Neuronal stem cell (in vitro differentiated cells): ENCODE data around the gene UBTF.
"Not testable (repeated sequence)": the region's sequence is repeated elsewhere in the genome, so short reads cannot be mapped to it uniquely, and the experiment has no call there.

Source experiments
- DNase-seq: peaks from one replicate; pipeline ENCODE4 v3.0.0-alpha.2; 2013; ENCODE audit warnings: low spot score
- H2AFZ ChIP-seq: one replicate; pipeline ENCODE4 v1.6.1; 2013; ENCODE audit warnings: mild to moderate bottlenecking, low read length, inconsistent platforms
- H2AK5ac ChIP-seq: 2 replicates; pipeline ENCODE4 v1.6.1; 2013; ENCODE audit warnings: low read depth, mild to moderate bottlenecking, inconsistent platforms, low read length, moderate library complexity, mixed read lengths
- H2BK120ac ChIP-seq: 2 replicates; pipeline ENCODE4 v1.6.1; 2013; ENCODE audit warnings: low read depth, mild to moderate bottlenecking, inconsistent platforms, low read length, moderate library complexity, mixed read lengths
- H2BK12ac ChIP-seq: one replicate; pipeline ENCODE4 v1.6.1; 2013; ENCODE audit warnings: low read length, inconsistent platforms
- H2BK15ac ChIP-seq: 2 replicates; pipeline ENCODE4 v1.6.1; 2013; ENCODE audit warnings: mild to moderate bottlenecking, low read length, inconsistent platforms, mixed read lengths
- H2BK5ac ChIP-seq: one replicate; pipeline ENCODE4 v1.6.1; 2013; ENCODE audit warnings: inconsistent platforms, mild to moderate bottlenecking, low read length, moderate library complexity
- H3K14ac ChIP-seq: one replicate; pipeline ENCODE4 v1.6.1; 2013; ENCODE audit warnings: low read length, inconsistent platforms
- H3K18ac ChIP-seq: 2 replicates; pipeline ENCODE4 v1.6.1; 2013; ENCODE audit warnings: low read length, inconsistent platforms
- H3K23ac ChIP-seq: 2 replicates; pipeline ENCODE4 v1.6.1; 2013; ENCODE audit warnings: low read depth, mild to moderate bottlenecking, mixed read lengths, low read length, inconsistent platforms; ENCODE audit not compliant: poor library complexity
- H3K27ac ChIP-seq: replicated peaks from 3 replicates; pipeline ENCODE4 v1.5.1; 2013; ENCODE audit warnings: low read length, inconsistent platforms
- H3K27me3 ChIP-seq, 3 experiments: 2 replicates each; pipeline ENCODE4 v1.6.1; 2013; ENCODE audit warnings: low read length in 3 of 3, mild to moderate bottlenecking in 2 of 3, inconsistent platforms in 1 of 3, low read depth in 1 of 3, mixed read lengths in 1 of 3, moderate library complexity in 1 of 3; ENCODE audit not compliant: control insufficient read depth in 3 of 3, insufficient read depth in 3 of 3
- H3K36me3 ChIP-seq, 2 donors: replicated peaks in 1 of 2; 2 replicates each; pipeline ENCODE4 v1.6.1; 2013; ENCODE audit warnings: low read length in 2 of 2; ENCODE audit not compliant: control insufficient read depth in 2 of 2, insufficient read depth in 2 of 2
- H3K4ac ChIP-seq: 2 replicates; pipeline ENCODE4 v1.6.1; 2013; ENCODE audit warnings: inconsistent platforms, mild to moderate bottlenecking, low read length, moderate library complexity
- H3K4me1 ChIP-seq, 2 donors: 1 replicate in 1 of 2; 2 replicates in 1 of 2; pipeline ENCODE4 v1.6.1; 2013; ENCODE audit warnings: low read length in 2 of 2, low read depth in 1 of 2; ENCODE audit not compliant: control insufficient read depth in 2 of 2, insufficient read depth in 1 of 2
- H3K4me2 ChIP-seq: one replicate; pipeline ENCODE4 v1.6.1; 2013; ENCODE audit warnings: mild to moderate bottlenecking, low read length, inconsistent platforms; ENCODE audit not compliant: insufficient read depth, poor library complexity, severe bottlenecking
- H3K4me3 ChIP-seq, 2 donors: 2 replicates each; pipeline ENCODE4 v1.5.1; 2013; ENCODE audit warnings: low read length in 2 of 2, mild to moderate bottlenecking in 2 of 2, inconsistent platforms in 1 of 2, moderate library complexity in 1 of 2
- H3K79me1 ChIP-seq: one replicate; pipeline ENCODE4 v1.6.1; 2013; ENCODE audit warnings: low read depth, mild to moderate bottlenecking, inconsistent platforms, low read length, moderate library complexity
- H3K9ac ChIP-seq: one replicate; pipeline ENCODE4 v1.6.1; 2013; ENCODE audit warnings: mild to moderate bottlenecking, low read depth, low read length, inconsistent platforms; ENCODE audit not compliant: poor library complexity
- H3K9me3 ChIP-seq, 2 donors: replicated peaks in 1 of 2; 2 replicates each; pipeline versions ENCODE3 to v1.6.1; 2013; ENCODE audit warnings: low read length in 2 of 2, mild to moderate bottlenecking in 2 of 2, inconsistent platforms in 1 of 2, low read depth in 1 of 2, mixed read lengths in 1 of 2, moderate library complexity in 1 of 2; ENCODE audit not compliant: control insufficient read depth in 2 of 2, insufficient read depth in 1 of 2
- H4K8ac ChIP-seq: one replicate; pipeline ENCODE4 v1.6.1; 2013; ENCODE audit warnings: low read depth, mild to moderate bottlenecking, inconsistent platforms, low read length, moderate library complexity
- H4K91ac ChIP-seq: one replicate; pipeline ENCODE4 v1.6.1; 2013; ENCODE audit warnings: low read length, low read depth, mild to moderate bottlenecking, inconsistent platforms; ENCODE audit not compliant: poor library complexity
- WGBS, 2 donors: extraction: QIAGEN DNeasy Blood & Tissue Kit; methylation state at CpG; one replicate each; pipeline ENCODE4 v1.1.7; 2013; ENCODE audit warnings: missing lambda C conversion rate in 2 of 2, mixed read lengths in 1 of 2; ENCODE audit not compliant: insufficient read length in 2 of 2, insufficient replicate concordance in 1 of 2; ENCODE audit errors: extremely low coverage in 2 of 2; 5-methylcytosine and 5-hydroxymethylcytosine counted together

Gene UBTF

DNA sequence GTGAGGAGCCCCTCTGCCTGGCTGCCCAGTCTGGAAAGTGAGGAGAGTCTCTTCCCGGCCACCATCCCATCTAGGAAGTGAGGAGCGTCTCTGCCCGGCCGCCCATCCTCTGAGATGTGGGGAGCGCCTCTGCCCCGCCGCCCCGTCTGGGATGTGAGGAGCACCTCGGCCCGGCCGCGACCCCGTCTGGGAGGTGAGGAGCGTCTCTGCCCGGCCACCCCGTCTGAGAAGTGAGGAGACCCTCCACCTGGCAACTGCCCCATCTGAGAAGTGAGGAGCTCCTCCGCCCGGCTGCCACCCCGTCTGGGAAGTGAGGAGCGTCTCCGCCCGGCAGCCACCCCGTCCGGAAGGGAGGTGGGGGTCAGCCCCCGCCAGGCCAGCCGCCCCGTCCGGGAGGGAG lies 18.4 kb upstream of the UBTF start:
- not testable (repeated sequence) for H4K8ac ChIP-seq, H3K79me1 ChIP-seq, H2AFZ ChIP-seq, H3K14ac ChIP-seq, H3K23ac ChIP-seq, H3K4me1 ChIP-seq, H3K27me3 ChIP-seq, H3K9ac ChIP-seq, H3K4me3 ChIP-seq, H3K4ac ChIP-seq, H2BK120ac ChIP-seq, H3K9me3 ChIP-seq, H3K27ac ChIP-seq, H2AK5ac ChIP-seq, H3K4me2 ChIP-seq, H3K18ac ChIP-seq, H4K91ac ChIP-seq, H2BK5ac ChIP-seq, H3K36me3 ChIP-seq, DNase-seq, H2BK12ac ChIP-seq, H2BK15ac ChIP-seq
- WGBS, 2 donors = no CpG with 5 or more reads among the region's 28 CpGs

DNA sequence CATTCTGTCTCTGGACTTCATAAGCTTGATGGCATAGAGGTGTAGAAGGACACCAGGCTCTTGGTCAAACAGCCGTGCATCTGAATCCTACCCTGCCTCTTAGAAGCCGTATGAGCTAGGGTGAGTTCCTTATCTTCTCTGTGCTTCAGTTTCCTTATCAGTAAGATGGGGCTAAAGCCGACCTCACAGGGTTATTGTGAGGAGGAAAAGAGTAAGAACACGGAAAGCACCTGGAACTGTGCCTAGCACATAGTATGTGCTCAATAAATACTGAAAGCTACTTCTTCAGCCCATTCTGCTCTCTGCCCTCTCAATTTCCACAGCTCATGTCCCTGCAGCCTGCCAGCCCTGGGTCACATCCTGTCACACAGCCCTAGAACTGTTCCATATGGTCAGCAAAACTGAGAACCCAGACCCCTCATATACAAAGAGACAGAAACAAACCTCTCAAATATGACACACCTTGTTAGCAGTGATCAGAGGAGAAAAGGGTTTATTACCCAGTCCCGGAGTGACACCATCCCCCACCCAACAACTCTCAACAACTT lies 17.0 kb upstream of the UBTF start:
- H3K9me3 ChIP-seq = peaks cover 0 to 4% of the 10 kb centered on the region in 2 donors
- no peak overlapping the region for H2AFZ ChIP-seq
- no peaks in the 10 kb centered on the region for H3K36me3 ChIP-seq
- H4K8ac ChIP-seq = no peak overlapping the region
- H3K23ac ChIP-seq = no peak overlapping the region
- no peak for DNase-seq
- no peak overlapping the region for H2AK5ac ChIP-seq
- H3K4ac ChIP-seq = no peak overlapping the region
- no peaks in the 10 kb centered on the region for H3K4me1 ChIP-seq
- no peak overlapping the region for H2BK5ac ChIP-seq
- no peak overlapping the region for H2BK12ac ChIP-seq
- H3K27ac ChIP-seq = no peak overlapping the region
- H4K91ac ChIP-seq = no peak overlapping the region
- H3K14ac ChIP-seq = no peak overlapping the region
- no peak overlapping the region for H3K4me2 ChIP-seq
- H3K18ac ChIP-seq = no peak overlapping the region
- H3K79me1 ChIP-seq = no peaks in the 10 kb centered on the region
- peaks cover 0 to 4% (median 0%) of the 10 kb centered on the region in 3 experiments for H3K27me3 ChIP-seq
- no peak overlapping the region for H3K9ac ChIP-seq
- H3K4me3 ChIP-seq = no peak overlapping the region
- WGBS, 2 donors = no CpG with 5 or more reads among the region's 5 CpGs
- no peak overlapping the region for H2BK15ac ChIP-seq
- no peak overlapping the region for H2BK120ac ChIP-seq

DNA sequence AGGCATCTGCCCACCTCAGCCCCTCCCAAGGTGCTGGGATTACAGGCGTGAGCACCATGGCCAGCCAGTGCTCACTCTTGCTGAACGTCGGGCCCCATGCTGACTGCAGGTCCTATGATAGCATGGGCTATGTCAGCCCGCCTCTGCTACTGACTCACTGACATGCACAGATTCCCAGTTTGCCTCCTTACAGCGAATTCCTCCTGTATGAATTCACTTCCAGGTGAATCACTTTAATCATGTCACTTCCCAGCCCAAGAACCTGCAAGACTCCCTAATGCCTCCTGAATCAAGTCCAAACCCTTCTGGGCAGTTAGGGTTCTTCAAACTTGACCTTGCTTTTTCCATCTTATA lies 16.1 kb upstream of the UBTF start:
- no peak overlapping the region for H4K8ac ChIP-seq
- no peak overlapping the region for H3K18ac ChIP-seq
- no peak overlapping the region for H2BK120ac ChIP-seq
- H4K91ac ChIP-seq = no peak overlapping the region
- H3K9me3 ChIP-seq = peaks cover 0 to 4% of the 10 kb centered on the region in 2 donors
- H2BK15ac ChIP-seq = no peak overlapping the region
- H3K4ac ChIP-seq = no peak overlapping the region
- H3K4me2 ChIP-seq = no peak overlapping the region
- no peak overlapping the region for H3K23ac ChIP-seq
- peak overlapping the region; percentile 21 for H3K14ac ChIP-seq
- no peak overlapping the region for H2AFZ ChIP-seq
- H3K36me3 ChIP-seq = no peaks in the 10 kb centered on the region
- H3K27ac ChIP-seq = no peak overlapping the region
- H3K4me1 ChIP-seq = no peaks in the 10 kb centered on the region
- no peak overlapping the region for H2BK12ac ChIP-seq
- no peaks in the 10 kb centered on the region for H3K79me1 ChIP-seq
- WGBS, 2 donors = no CpG with 5 or more reads among the region's 5 CpGs
- no peak overlapping the region for H3K4me3 ChIP-seq
- no peak overlapping the region for H2AK5ac ChIP-seq
- no peak for DNase-seq
- H2BK5ac ChIP-seq = no peak overlapping the region
- no peak overlapping the region for H3K9ac ChIP-seq
- H3K27me3 ChIP-seq = peaks cover 0 to 7% (median 0%) of the 10 kb centered on the region in 3 experiments

DNA sequence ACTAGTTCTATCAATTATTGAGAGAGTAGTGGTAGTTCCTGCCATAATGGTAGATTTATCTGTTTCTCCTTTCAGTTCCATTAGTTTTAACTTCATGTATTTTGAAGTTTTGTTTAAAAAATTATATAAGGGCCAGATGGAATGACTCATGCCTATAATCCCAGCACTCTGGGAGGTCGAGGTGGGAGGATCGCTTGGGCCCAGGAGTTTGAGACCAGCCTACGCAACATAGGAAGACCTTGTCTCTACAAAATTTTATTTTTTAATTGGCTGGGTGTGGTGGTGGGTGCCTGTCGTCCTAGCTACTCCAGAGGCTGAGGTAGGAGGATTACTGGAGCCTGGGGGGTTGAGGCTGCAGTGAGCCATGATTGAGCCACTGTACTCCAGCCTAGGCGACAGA lies 14.1 kb upstream of the UBTF start:
- Histone ChIP-seq H3K18ac (no peak overlapping the region), H3K4me1 (no peaks in the 10 kb centered on the region), H3K27ac (no peak overlapping the region), H3K4me2 (no peak overlapping the region), H2AK5ac (no peak overlapping the region), H4K8ac (no peak overlapping the region), H3K79me1 (no peaks in the 10 kb centered on the region), H3K4ac (no peak overlapping the region), H3K14ac (no peak overlapping the region), H2AFZ (no peak overlapping the region), H3K9me3 (peaks cover 0 to 4% of the 10 kb centered on the region in 2 donors), H3K27me3 (peaks cover 0 to 17% (median 0%) of the 10 kb centered on the region in 3 experiments), H3K36me3 (no peaks in the 10 kb centered on the region), H2BK12ac (no peak overlapping the region), H3K9ac (no peak overlapping the region), H2BK120ac (no peak overlapping the region), H3K4me3 (no peak overlapping the region), H2BK15ac (no peak overlapping the region), H3K23ac (no peak overlapping the region), H2BK5ac (no peak overlapping the region), H4K91ac (no peak overlapping the region)
- no peak for DNase-seq
- no CpG with 5 or more reads among the region's 5 CpGs for WGBS, 2 donors
